GM12864 (cell line): ENCODE data around the gene RAP1B.

Experiments
- DNase-seq: peaks from one replicate; pipeline ENCODE4 v3.0.0-alpha.2; 2011; ENCODE audit warnings: low read depth
- H3K4me3 ChIP-seq: 2 replicates; pipeline ENCODE4 v1.5.1; 2011; ENCODE audit warnings: mild to moderate bottlenecking, low read depth, low read length, control low read depth
- TF ChIP-seq, protein P1 (sequence below): IDR thresholded peaks from 2 replicates; pipeline ENCODE4 v1.5.1; 2011; ENCODE audit warnings: low read depth, mild to moderate bottlenecking, moderate library complexity, low read length, control low read depth, inconsistent platforms; ENCODE audit errors: missing control alignments

The RAP1B gene

DNA sequence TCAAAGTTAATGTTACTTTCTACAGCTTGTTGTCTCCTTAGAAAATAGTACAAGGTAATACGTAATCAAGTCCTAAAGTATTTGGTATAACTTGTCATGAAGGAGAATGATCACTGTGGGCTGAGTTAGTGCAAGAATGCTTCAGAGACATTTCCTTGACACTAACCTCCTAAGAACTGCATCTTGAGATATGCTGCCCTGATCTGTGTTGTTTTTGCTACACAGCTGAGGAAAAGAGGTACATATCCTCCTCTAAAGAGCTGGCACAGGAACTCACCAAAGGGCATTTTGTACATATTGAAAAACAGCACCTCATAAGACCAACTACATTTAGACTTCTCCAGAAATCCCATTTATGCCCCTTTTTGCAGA is 28.7 kb downstream of the RAP1B start:
- TF ChIP-seq, protein P1, sequence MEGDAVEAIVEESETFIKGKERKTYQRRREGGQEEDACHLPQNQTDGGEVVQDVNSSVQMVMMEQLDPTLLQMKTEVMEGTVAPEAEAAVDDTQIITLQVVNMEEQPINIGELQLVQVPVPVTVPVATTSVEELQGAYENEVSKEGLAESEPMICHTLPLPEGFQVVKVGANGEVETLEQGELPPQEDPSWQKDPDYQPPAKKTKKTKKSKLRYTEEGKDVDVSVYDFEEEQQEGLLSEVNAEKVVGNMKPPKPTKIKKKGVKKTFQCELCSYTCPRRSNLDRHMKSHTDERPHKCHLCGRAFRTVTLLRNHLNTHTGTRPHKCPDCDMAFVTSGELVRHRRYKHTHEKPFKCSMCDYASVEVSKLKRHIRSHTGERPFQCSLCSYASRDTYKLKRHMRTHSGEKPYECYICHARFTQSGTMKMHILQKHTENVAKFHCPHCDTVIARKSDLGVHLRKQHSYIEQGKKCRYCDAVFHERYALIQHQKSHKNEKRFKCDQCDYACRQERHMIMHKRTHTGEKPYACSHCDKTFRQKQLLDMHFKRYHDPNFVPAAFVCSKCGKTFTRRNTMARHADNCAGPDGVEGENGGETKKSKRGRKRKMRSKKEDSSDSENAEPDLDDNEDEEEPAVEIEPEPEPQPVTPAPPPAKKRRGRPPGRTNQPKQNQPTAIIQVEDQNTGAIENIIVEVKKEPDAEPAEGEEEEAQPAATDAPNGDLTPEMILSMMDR: no peak
- H3K4me3 ChIP-seq: no peak overlapping the region
- DNase-seq: no peak

DNA sequence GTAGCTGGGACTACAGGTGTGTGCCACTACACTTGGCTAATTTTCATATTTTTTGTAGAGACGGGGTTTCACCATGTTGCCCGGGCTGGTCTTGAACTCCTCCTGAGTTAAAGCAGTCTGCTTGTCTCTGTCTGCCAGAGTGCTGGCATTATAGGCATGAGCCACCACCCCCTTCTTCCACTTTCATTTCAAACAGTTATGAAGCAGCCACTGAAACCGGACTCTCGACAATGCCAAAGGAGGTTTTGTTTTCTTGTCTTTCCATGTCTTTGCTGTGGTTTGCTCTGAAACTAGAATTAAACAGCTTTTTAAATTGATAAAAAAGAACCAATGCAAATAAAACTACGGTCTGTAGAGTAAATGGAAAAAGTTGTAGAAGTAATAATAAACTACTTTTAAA is 30.4 kb downstream of the RAP1B start:
- DNase-seq: peak; percentile 74
- TF ChIP-seq, protein P1: no peak
- H3K4me3 ChIP-seq: peak overlapping the region; percentile 25

DNA sequence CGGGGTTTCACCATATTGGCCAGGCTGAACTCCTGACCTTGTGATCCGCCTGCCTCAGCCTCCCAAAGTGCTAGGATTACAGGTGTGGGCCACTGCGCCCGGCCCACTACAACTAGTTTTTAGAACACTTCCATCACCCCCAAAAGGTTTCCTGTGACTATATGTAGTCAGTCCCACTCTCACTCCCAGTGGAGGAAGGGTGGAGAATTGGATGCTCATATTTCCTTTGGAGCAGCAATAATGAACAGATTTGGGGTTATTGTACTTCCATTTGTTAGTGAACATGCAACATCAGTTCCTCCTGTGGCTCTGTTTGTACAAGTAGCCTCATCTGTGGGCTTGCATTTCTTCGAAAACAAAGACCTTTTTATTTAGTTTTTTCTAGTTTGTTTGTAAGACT is 35.8 kb downstream of the RAP1B start:
- DNase-seq: no peak
- no peak overlapping the region for H3K4me3 ChIP-seq
- TF ChIP-seq, protein P1: no peak

DNA sequence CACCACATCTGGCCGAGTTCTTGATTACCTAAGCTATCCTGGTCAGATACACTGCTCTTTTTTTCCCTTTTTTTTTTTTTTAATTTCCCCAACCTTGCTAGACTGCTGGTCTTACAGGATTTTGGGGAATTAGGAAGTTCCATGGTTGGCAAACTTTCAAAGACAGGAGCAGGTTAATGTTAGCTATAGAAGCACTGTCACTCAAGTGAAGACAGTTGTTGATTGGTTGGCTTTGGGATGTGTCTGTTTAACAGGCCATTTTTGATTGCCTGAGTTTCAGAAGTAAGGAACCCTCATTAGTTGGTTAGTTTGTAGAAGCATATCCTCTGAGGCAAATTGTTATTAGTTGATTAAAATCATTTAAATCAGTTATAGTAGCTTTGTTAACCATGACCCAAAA is 36.8 kb downstream of the RAP1B start:
- TF ChIP-seq, protein P1: no peak
- no peak overlapping the region for H3K4me3 ChIP-seq
- DNase-seq: no peak

DNA sequence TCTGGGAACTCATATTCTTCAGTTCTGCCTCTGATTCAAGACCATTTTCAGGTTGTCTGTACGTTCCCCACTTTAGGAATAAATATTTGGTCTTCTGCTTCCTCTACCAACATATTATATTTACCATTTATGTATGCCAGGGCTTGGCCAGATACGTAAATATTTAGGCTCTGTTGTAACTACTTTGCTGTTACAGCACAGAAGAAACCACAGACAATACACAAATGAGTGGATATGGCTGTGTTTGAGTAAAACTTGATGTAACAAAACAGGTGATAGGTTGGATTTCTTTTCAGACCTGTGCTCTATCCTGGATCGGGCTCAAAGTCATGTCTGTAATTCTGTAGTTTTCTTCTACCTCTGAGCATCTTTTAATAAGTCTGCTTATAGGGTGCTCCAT is 37.5 kb downstream of the RAP1B start:
- DNase-seq: no peak
- H3K4me3 ChIP-seq: no peak overlapping the region
- TF ChIP-seq, protein P1: no peak

DNA sequence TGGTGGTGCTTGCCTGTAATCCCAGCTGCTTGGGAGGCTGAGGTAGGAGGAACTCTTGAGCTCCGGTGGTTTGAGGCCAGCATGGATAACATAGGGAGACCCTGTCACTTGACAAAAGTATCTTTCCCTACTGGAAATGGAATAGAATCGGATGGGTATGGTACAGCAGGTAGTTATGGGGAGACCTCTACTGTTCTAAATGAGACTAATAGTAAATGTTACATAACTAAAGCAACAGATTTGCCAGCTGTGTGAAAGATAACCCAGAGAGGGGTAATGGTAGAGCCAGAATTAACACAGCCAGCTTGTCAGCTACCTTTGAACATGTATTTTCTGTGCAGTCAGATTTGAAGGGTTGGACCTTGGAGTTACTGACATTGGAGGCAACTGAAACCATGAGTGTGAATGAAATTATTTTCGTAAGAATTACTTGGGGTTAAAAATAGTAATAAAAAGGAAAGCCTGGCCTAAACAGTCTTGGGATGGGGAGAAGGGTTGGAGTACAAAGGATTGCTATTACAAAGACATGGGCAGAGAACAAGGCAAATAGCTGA is 54.4 kb downstream of the RAP1B start:
- TF ChIP-seq, protein P1: no peak
- no peak overlapping the region for H3K4me3 ChIP-seq
- DNase-seq: no peak

DNA sequence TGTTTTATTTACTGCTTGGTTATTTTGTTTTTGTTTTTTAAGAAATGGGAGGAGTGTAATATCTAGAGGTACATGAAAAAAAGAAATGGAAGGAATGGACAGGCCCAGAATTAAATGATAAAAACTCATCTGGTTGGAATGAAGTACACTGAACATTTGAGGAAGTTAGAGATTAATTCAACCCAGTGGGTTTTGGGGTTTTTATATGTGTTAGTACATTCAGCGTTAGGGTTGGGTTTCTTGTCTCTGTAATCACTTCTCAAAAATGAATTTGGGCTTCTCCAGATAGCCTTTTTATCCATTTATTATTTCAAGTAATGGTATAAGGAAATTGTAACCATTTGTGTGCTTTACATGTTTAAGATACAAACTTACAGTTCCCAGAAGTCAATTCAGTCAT is 56.6 kb downstream of the RAP1B start:
- no peak overlapping the region for H3K4me3 ChIP-seq
- no peak for DNase-seq
- TF ChIP-seq, protein P1: no peak
